GM18508 (cell line): ENCODE measurements around the gene CERS6.

Experiments used
- ATAC-seq: cut with Tn5 transposase; IDR thresholded peaks from one replicate; pipeline ENCODE4 v1.9.1; 2021; ENCODE audit warnings: moderate number of reproducible peaks; ENCODE audit not compliant: insufficient read depth, unreplicated experiment

The CERS6 gene

DNA sequence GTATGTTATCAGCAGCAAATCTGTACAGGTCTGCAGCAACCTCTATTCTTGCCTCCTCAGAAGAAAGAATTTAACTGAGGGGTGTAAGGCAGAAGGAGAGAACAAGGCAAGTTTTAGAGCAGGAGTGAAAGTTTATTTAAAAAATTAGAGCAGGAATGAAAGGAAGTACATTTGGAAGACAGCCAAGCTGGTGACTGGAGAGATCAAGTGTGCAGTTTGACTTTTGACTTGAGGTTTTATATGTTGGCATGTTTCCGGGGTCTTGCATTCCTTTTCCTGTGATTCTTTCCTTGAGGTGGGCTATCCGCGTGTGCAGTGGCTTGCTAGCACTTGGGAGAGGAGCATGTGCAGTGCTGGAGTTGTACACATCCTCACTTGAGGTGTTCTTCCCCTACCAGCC, 16.5 kb upstream of the CERS6 start:
- ATAC-seq, result no peak

GRCh38 chr2:168441214-168441872, 14.7 kb upstream of the CERS6 start:
- no peak for ATAC-seq

GRCh38 chr2:168443818-168444217, 12.3 kb upstream of the CERS6 start:
- ATAC-seq, result no peak

GRCh38 chr2:168445960-168446359, 10.1 kb upstream of the CERS6 start:
- ATAC-seq, result no peak

DNA sequence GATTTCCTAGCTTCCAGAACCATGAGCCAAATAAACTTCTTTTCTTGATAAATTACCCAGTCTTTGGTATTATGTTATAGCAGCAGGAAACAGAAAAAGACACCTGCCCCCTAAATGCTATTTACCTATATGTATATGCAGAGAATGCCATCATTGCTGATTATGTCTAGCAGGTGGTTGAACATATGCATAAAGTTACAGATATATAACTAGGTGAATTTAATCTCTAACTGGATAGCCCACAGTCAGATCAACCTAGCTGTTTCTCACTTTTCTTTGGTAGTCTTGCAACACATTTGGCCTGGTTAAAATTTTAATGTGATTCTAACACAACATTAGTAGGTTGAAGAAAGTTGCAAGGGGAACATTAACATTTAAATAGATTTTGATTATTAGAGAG, 7.1 kb upstream of the CERS6 start:
- no peak for ATAC-seq

DNA sequence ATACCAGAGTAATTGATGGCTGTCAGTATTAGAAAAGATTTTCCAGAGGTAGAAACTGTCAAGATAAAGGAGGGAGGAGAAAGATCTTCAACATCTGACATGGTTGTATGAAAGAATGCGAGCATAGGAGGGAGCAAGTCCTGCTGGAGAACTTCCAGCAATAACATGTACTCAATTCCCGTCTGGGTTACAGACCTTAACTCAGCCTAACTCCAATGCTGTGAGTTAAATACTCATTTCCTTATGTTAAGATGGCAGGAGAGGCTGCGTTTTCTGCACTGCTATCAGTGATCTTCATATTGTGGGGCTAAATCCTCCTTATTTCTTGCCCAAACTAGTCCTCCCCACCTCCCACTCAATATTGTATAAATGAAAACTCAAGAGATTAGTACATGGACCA, 6.7 kb upstream of the CERS6 start:
- no peak for ATAC-seq

- ATAC-seq, result no peak
These were observed 5.9 kb upstream of the CERS6 start for GRCh38 chr2:168450171-168450570.

DNA sequence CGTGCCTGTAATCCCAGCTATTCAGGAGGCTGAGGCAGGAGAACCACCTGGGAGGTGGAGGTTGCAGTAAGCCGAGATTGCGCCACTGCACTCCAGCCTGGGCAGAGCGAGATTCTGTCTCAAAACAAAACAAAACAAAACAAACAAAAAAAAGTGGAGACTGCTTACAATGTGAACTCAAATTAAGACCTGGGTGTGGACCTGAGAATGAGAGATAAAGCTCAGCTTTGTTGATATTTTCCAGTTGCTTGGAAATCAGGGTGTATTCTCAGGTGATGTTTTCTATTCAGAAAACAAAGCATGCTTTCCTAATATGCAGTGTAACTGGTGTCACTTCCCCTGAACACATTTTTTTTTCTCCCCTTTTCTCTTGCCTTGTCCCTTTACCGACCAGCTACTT, 5.3 kb upstream of the CERS6 start:
- no peak for ATAC-seq

GRCh38 chr2:168452781-168453180, 3.3 kb upstream of the CERS6 start:
- ATAC-seq, result no peak

GRCh38 chr2:168453404-168453803, 2.7 kb upstream of the CERS6 start:
- no peak for ATAC-seq

- ATAC-seq, result no peak
These were observed 1.1 kb upstream of the CERS6 start for GRCh38 chr2:168454737-168455644.

GRCh38 chr2:168456521-168457189, 583 bp downstream of the CERS6 start:
- ATAC-seq, result no peak

GRCh38 chr2:168457190-168457895, 1.3 kb downstream of the CERS6 start:
- ATAC-seq, result no peak

GRCh38 chr2:168458139-168458538, 2.1 kb downstream of the CERS6 start:
- ATAC-seq, result no peak

DNA sequence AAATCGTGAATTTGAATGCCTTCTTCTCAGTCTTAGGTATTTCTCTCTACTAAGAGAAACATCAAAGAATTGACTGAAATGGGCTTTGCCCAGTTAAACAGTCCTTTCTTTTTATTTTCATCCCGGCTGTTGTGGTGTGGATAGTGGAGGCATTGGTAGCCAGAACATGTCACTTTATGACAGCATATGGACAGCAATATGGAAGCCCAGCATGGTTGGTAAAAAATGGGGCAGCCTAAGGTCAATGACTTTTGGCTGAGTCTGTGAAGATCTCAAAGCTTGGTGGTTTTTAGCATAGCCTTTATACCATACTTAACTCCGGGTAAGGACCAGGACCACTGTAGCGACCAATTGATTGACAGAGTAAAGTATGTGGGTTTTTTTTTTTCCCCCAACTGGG, 3.2 kb downstream of the CERS6 start:
- no peak for ATAC-seq

- no peak for ATAC-seq
These were observed 4.5 kb downstream of the CERS6 start for GRCh38 chr2:168460571-168460970.

- ATAC-seq, result no peak
These were observed 5.3 kb downstream of the CERS6 start for GRCh38 chr2:168461178-168461941.

GRCh38 chr2:168461942-168462331, 5.9 kb downstream of the CERS6 start:
- no peak for ATAC-seq

GRCh38 chr2:168462543-168463045, 6.5 kb downstream of the CERS6 start:
- ATAC-seq, result no peak

DNA sequence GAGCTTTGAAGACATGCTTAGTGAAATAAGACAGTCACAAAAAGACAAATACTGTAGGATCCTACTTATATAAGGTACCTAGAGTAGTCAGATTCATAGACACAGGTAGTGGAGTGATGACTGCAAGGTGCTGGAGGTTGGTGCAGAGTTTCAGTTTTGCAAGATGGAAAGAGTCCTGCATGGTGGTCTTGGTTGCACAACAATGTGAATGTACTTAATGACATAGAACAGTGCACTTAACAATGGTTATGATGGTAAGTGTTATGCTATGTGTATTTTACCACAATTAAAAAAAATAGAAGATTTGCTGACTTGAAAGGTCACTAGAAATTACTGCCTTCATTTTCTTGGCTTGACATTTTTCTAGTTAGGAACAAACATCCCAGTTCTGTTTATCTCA, 9.5 kb downstream of the CERS6 start:
- no peak for ATAC-seq
